CD4-positive, alpha-beta T cell treated with Interleukin-15 for 4 hours (primary cell): ENCODE results near the gene CACNA1C.
A peak's percentile ranks its signal among the peaks of the same experiment; 100 is the strongest.

Experiments
- DNase-seq: peaks from one replicate; pipeline ENCODE4 v3.0.0-alpha.2; 2020; ENCODE audit warnings: low spot score

CACNA1C gene

GRCh38 chr12:2555487-2556082, 502.8 kb downstream of the CACNA1C start:
- no peak for DNase-seq

GRCh38 chr12:2557597-2557996, 504.8 kb downstream of the CACNA1C start:
- DNase-seq: no peak

- no peak for DNase-seq
Observed at GRCh38 chr12:2559931-2560330, 507.1 kb downstream of the CACNA1C start.

GRCh38 chr12:2560356-2560755, 507.6 kb downstream of the CACNA1C start:
- DNase-seq: no peak

GRCh38 chr12:2561367-2561766, 508.6 kb downstream of the CACNA1C start:
- DNase-seq: no peak

GRCh38 chr12:2562400-2562799, 509.6 kb downstream of the CACNA1C start:
- DNase-seq: no peak

- no peak for DNase-seq
Observed at GRCh38 chr12:2563709-2564108, 510.9 kb downstream of the CACNA1C start.

- DNase-seq: no peak
Observed at GRCh38 chr12:2566161-2566560, 513.4 kb downstream of the CACNA1C start.

GRCh38 chr12:2567711-2568110, 514.9 kb downstream of the CACNA1C start:
- DNase-seq: no peak

GRCh38 chr12:2570562-2570961, 517.8 kb downstream of the CACNA1C start:
- DNase-seq: no peak

GRCh38 chr12:2574355-2574935, 521.7 kb downstream of the CACNA1C start:
- DNase-seq: no peak

- no peak for DNase-seq
Observed at GRCh38 chr12:2575245-2575644, 522.5 kb downstream of the CACNA1C start.

GRCh38 chr12:2578211-2578610, 525.4 kb downstream of the CACNA1C start:
- no peak for DNase-seq

GRCh38 chr12:2578772-2579171, 526.0 kb downstream of the CACNA1C start:
- no peak for DNase-seq

- DNase-seq: no peak
Observed at GRCh38 chr12:2580821-2581220, 528.0 kb downstream of the CACNA1C start.

- no peak for DNase-seq
Observed at GRCh38 chr12:2581293-2582045, 528.7 kb downstream of the CACNA1C start.

GRCh38 chr12:2582631-2583030, 529.8 kb downstream of the CACNA1C start:
- no peak for DNase-seq

- peak; percentile 21 for DNase-seq
Observed at GRCh38 chr12:2583091-2583497, 530.3 kb downstream of the CACNA1C start.

- DNase-seq: no peak
Observed at GRCh38 chr12:2583642-2584401, 531.0 kb downstream of the CACNA1C start.

- DNase-seq: no peak
Observed at GRCh38 chr12:2586156-2587038, 533.6 kb downstream of the CACNA1C start.

- no peak for DNase-seq
Observed at GRCh38 chr12:2588345-2588744, 535.6 kb downstream of the CACNA1C start.

GRCh38 chr12:2589381-2589780, 536.6 kb downstream of the CACNA1C start:
- DNase-seq: no peak
